Non-pigmented ciliary epithelial cell (primary cell): ENCODE measurements around the gene APOBEC2.

Experiments used
- DNase-seq: peaks from one replicate; pipeline ENCODE4 v3.0.0-alpha.2; 2010; ENCODE audit warnings: low read depth

The APOBEC2 gene

DNA sequence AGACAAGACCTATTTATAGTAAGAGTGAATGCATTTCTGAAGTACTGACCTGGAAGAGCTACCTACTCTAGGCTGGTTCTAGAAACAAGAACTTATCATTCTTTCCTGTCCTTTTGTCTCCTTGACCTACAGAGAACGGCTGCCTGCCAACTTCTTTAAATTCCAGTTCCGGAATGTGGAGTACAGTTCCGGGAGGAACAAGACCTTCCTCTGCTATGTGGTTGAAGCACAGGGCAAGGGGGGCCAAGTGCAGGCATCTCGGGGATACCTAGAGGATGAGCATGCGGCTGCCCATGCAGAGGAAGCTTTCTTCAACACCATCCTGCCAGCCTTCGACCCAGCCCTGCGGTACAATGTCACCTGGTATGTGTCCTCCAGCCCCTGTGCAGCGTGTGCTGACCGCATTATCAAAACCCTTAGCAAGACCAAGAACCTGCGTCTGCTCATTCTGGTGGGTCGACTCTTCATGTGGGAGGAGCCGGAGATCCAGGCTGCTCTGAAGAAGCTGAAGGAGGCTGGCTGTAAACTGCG, 8.3 kb downstream of the APOBEC2 start:
- DNase-seq = no peak

DNA sequence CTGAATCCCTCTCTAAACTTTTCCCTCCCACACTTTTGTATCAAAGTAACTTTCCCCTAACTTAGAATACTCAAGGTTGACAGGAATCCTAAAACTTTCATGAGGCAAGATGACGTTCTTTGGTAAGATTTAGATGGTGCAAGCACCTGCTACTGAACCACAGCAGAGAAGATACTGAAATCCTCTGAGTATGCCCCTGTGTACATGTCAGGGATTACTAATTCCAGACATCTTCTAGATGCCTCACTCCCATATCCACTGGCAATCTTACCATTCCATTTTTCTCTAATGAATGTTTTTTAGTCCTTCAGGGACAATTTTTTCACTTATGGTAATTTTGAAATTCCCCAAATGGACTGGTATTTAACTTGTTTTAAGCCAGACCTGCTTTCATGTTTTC, 9.1 kb downstream of the APOBEC2 start:
- DNase-seq = no peak

DNA sequence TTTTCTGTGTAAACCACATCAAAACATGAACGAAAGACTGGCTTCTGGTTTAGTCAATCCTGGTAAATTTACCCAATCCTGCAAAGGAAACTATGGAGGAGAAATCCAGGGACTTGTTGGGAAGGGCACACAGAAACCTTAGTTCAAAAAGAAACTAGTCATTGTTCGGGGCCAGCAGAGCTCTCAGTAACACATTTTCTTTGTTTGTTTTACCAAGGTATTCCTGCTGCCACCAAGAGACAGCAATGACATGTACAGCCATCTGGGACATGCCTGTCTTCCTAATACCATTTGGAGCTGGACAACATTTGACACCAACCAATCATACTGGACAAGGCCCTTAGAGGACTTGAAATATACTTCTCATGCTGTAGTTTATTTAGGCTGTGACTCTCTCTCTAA, 10.9 kb downstream of the APOBEC2 start:
- no peak for DNase-seq

DNA sequence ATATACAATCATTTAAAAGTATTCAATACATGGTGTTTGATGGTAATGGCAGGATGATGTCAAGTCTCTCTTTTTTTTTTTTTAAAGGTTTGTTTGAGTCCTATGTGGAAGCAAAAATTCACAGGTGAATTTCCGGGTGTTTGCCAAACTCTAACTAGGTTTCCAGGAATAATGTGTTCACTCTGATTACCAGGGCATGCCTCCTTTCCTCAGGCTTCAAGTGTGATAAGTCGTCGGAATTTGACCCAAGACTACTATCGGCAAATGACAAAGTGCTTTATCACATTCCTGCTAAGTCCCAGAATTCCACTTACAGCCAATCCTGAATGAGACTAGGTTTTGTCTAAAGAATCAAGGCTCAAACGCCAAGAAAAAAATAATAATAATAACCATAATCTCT, 11.8 kb downstream of the APOBEC2 start:
- no peak for DNase-seq

DNA sequence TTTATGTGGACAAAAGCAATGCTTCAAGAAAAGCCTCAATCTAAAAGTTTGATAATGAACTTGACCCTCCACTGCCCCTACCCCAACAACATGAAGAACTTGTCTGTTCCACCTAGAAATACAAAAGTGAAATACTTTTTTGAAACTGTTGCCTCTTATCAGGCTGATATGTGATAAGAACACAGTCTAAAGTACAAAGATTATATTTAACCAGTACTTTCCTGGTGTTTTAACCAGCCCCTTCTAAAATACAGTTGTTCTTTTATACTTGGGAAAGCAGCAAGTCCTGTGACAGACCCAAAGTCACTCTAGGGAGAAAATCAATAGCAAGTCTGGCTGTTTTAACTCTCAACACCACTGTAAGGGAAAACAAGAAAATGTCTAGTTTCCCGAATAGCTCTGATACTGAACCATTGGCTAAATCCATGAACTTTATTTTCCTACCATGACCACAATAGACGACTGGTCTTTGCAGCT, 12.6 kb downstream of the APOBEC2 start:
- DNase-seq = no peak

DNA sequence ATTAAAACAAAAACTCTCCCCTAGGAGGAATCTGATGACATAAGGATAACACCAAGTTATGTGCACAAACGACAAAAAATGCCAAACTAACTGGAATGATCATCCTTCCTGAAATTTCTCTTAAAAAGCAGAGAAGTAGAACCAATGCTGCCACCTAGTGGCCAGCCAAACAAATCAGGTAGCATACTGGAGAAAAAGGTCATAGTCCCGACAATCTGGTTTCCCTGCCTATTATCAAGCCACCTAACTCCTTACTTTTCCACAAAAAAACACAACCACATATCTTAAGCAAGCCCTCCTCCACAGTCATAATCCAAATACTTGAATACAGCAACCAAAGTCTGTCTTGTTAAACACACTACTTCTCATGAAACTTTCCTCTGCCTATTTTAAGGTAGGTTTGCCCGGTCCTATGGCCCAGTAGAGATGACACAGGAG, 13.9 kb downstream of the APOBEC2 start:
- DNase-seq = no peak

DNA sequence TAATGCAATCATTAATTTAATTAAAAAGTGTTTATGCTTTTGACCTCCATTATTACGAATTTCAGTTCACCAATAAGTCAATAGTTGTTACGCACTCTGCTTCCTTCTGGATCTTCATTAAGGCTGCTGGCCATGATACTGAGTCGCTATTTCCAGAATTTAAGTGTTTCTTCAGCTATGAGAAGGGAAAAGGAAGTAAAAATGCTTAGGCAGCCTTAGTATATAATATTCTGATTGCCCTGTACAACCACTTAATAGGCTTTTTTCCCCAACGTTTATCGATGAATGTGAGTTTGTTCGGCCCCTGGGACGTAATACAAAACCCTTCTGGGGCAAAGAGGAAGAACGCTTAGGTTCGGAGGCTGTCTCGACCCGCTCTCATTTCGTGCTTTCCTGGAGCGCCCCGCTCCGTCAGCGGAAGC, 18.5 kb downstream of the APOBEC2 start:
- DNase-seq = no peak

DNA sequence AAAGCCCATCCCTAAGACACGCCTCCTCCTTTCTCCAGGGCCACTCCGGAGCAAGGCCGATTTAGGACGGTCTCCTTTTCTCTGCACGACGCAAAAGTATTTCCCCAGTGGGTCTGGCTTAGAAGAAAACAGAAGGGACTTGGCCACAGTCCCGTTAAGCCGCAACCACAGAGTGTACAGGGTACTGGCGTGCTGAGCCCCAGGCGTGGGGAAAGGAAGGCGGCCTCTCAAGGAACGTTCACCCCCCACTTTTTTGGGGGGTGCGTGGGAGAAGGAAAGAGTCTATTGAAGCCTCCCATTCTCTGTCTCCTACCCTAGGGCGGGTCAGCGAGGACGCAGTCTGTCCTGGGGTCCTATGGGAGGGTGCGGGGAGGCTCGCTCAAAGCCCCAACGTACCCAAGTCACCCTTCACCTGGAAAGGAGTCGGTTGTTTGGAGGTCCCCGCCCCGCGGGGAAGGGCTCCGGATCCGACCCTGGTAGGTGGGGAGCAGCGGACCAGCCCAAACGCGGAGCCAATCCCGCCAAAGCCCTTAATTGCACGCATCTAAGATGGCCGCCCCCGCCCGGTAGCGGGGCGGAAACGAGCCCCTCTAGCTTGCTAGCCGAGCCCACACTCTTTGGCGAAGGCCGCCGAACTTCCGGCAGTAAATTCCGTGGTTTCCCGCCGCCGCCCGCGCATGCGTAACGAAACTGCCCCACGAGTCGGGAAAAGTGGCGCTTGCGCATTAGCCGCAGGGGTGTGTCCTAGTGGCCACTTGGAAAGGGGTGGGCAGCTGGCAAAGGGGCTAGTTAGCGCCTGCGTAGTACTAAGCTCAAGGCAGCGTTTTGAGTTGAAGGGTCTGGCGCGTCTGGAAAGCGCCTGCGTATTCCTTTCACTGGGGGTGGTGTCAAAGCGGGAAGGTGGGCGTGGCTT, 19.2 kb downstream of the APOBEC2 start, which contains the start of gene OARD1:
Gene OARD1, minus strand, starts transcription at position 434 of the 913 bp plus-strand sequence. CDS start 722 bp downstream, outside the sequence.
- DNase-seq = no peak

DNA sequence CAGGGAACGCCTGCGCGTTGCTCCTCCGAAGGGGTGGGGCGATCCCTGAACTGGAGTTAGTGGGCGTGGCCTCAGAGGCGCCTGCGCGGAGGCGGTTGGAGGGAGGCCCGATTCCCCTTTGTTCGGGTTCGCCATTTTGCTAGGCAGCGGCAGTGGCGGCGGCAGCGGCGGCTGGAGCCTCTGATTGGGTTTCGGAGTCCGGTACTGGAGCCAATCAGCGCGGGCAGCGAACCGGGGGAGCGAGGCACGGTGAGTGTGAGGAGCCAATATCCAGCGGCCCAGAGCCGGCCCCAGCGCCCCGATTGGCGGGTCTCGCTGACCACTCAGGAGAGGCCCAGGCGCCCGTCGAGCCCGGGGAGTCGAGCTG, 19.8 kb downstream of the APOBEC2 start, which contains the start of gene NFYA:
Gene NFYA, plus strand, starts transcription at position 139 of the 367 bp plus-strand sequence. CDS start 6,116 bp downstream, outside the sequence.
- DNase-seq = peak; percentile 98

DNA sequence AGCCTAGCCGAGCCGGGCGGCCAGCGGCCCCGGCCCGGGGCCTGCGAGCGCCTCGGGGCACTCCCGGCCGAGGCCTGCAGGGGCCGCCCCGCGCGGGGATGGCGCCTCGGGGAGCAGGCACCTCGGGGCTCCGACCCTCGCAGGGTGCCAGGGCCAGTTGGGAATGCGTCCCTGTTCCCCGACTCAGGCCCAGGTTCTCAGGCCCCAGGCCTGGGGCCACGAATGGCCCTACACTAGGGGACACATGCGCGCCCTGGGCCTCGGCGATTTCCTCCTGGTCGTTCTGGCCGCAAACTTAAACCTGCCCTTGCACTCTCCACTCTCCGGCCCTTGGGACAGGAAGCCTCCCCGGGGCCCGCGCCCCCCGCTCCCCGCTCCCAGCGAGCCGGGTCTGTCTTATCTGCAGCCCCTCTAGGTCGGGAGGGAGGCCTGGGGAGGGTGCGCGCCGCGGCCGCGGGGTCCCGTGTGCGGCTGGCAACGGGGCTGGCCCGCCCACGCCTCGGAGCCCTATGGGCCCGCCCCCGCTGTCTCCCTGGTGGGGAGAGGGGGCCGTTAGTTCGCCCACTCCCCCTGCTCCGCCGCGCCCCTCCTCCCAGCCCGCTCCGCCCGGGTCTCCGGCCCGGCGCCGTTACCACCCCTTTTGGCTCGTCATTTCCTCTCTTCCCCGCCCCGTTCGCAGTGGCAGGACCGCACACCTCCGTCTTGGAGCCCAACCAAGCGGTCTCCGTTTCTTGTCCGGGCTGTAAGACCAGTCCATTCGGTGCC, 20.4 kb downstream of the APOBEC2 start:
- DNase-seq = no peak

DNA sequence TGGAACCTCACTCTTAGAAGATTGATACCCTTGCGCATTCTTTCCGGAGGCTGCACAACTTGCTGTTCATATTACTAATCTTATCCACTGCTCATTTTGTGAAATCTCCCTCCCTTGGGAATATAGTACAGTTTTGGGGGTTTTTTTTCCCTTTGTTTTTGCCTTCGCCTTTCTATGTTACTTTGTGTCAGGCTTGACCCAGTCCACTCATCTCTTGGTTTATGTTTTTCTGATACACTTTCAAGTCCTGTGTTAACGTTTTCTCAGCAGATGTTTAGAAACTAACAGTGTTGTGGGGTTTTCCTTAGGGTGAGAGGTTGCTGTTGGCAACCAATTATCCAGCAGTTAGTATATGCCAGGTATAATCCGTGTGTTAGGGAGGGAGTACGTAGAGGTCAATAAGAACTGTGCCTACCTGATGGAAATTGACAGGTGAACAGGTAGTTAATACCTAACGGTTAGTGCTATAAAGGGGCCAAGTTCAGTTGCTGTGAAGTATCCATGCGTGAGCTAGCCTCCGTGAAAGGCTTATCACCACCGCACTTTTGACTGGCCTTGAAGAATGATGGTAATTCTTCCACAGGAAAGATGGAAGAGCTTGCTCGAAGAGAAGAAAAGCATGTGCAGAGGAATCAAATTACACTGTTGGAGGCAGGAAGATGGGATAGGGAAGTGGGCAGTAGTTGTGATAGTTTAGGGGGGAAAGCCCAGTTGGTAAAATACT, 21.1 kb downstream of the APOBEC2 start:
- DNase-seq = no peak

DNA sequence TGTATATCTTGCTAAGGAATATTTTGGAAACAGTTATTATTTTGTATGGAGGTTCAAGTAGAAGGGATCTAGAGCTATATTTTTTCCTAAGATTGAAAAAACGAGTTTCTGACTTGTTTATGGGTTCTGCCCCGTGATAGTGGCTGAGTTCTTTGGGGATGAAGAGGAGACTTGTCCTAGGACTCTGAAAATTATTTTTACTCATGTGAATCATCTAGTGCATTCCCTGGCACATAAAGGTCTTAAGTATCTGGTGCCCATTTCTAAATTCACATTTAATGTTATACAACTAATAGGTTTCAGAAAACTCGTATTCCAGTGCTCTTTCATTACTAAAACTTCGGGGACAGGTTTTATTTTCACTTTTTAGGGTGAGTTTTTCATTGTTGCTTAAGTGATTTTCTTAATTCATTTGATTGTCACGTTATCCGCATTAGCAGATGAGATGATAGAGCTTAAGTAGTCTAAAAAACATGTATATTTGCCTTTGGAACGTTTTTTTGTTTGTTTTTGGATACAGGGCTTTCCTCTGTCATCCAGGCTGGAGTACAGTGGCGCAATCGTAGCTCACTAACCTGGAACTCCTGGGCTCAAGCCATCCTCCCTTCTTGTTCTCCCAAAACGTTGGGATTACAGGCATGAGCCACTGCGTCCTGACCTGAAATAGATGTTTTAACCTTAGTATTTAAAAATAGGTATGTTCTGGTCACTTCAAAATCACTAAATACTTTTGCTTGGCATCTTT, 21.9 kb downstream of the APOBEC2 start:
- DNase-seq = no peak

DNA sequence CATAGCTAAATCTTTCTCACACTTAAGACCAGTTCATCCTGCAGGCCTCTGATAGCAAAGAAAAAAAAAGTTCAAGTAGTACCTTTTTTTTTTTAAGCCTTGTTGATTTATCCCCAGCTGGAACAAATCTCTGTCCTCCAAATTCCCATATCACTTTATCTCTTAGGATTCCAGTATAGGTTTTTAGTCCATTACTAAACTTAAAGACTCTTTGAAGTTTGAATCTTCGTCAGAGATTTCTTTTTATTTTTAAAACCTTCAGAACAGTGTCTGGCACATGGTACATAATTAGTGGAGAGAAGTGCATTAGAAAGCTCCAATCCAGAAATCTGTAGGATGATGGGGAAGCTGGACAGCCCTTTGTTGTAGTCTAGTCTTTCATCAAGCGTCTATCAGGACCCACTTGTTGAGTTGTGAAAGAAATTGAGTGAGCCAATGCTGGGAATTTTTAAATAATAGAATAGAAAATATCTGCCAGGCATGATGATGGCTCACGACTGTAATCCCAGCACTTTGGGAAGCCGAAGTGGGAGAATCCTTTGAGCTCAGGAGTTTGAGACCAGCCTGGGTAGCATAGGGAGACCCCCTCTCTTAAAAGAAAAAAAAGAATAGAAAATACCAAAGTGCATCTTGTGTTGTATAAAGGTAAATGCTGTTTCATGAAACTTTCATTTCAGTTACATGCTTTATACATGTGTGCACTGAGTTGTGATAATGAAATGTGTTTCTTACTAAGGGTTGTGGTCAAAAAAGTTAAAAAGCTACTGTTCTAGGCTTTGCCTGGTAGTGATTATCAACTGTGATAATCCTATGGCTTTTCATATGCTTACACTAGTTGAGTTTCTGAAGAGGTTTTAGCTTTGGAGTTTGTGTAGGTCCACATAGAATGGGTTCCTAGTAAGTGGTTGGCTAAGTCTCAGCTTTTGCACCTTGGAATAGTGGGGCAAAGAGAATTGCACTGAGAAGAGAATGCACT, 22.9 kb downstream of the APOBEC2 start:
- no peak for DNase-seq

DNA sequence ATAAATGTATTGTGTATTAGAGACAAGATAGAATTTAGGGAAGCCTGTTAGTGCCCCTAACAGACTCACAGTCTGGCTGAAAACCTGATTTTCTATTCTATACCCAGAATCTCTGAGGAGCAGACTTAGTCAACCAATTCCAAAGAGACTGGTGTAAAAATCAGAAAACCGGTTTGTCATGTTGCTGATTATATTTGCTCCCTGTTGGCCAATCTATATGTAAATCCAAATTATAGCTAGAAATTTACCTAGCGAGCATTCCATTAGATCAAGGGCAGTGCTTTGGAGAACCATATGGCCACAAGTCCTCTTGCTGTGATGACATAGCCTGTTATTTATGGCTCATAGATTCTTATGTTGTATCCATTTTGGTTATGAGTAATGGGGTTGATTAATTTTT, 24.5 kb downstream of the APOBEC2 start:
- no peak for DNase-seq

DNA sequence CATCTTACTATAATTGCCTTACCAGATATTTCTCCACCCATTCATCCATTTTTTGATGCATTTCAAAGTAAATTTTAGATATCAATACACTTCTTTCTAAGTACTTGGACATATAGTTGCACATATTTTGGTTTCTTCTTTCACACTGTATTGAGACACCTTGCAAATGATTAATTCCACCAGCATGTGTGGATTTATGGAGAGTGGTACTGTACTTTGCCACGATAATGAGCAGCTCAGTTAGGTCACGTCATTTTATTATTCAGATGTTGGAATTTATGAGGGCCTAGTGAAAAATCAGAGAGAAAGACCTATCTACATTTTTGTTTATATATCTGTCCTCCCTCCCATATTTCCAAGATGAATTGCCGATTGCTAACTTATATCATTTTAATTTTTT, 25.1 kb downstream of the APOBEC2 start:
- DNase-seq = no peak

DNA sequence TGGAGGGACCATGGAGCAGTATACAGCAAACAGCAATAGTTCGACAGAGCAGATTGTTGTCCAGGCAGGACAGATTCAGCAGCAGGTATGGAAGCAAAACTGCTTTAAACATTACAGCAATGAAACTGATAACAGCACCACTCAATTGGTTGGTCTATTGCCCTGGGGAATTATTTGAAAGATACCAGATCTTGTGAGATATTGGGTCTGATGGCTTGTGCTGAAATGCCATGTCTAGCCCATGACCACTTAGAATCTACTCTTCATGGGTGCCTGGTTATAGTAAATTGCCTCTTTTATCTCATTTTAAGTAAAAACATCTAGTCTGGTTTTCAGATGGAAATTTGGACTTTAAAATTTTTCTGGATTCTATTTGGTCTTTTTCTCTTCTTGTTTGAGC, 26.1 kb downstream of the APOBEC2 start:
- no peak for DNase-seq

DNA sequence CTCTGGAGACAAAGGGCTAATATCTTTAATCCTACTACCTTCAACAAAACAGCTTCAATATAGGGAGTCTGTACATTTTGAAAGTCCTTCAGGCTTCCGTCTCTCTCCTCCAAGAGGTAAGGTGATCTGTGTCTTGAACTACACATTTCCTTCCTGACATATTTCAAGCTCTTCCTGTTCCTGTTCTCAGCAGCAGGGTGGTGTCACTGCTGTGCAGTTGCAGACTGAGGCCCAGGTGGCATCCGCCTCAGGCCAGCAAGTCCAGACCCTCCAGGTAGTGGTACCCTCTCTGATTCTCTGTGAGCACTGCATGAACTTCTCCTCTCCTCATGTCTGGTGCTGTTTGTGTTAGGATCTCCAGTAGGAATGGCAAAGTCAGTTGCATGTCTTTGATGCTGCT, 27.6 kb downstream of the APOBEC2 start:
- no peak for DNase-seq

DNA sequence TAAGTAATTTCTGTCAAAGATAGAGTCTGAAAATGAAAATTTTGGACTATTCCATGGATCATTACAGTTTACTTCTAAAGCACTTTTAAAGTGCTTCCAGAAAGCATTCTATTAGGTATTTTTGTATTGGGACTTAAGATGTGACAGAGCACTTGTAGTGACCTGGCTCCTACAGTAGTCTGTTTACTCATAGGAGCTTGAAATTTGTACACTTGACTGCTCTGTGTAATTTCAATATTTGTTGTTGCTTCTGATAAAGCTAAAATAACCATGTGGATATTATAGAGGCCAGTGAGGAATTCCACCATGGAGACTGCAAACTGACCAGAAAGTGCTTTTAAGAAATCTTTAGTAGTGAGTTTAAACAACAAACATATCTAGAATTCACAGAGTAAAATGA, 30.1 kb downstream of the APOBEC2 start:
- no peak for DNase-seq

DNA sequence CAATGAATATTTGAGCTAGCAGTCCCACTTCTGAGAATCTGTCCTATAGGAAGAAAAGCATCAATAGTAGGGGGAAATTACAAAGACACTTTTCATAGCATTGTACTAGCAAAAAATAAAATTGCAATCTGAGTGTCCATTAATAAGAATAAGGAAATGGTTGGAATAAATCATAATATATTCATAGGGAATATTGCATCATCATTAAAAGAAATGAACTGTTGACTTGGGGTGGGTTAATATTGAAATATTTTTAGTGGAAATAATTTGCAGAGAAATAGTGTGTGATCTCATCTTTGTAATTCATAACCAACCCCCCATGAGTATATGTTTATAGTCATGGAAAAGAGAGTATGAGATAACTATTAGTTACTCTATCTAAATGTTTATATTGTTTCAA, 32.2 kb downstream of the APOBEC2 start:
- DNase-seq = no peak

DNA sequence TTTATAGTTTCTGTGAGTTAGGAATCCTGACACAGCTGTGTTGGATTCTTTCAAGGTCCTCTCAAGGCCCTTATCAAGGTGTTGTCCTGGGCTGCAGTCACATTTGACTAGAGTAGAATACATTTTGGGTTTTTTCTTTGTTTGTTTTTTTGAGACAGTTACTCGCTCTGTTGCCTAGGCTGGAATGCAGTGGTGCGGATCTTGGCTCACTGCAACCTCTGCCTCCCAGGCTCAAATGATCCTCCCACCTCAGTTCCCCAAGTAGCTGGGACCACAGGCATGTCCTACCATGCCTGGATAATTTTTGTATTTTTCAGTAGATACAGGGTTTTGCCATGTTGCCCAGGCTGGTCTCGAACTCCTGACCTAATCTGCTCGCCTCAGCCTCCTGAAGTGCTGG, 35.4 kb downstream of the APOBEC2 start:
- DNase-seq = no peak
